Kidney (tissue), 14 donors: ENCODE results near the gene SNX12. TPM values are rescaled to one million over a fixed set of nuclear protein-coding genes. Genes with fewer than 3 reads are reported as not detected.
A peak's percentile ranks its signal among the peaks of the same experiment; 100 is the strongest.

Experiments
- DNase-seq, 5 donors: peaks; one replicate each; pipeline ENCODE4 v3.0.0-alpha.2; 2013 to 2020
- FAIRE-seq: peaks from 2 replicates; lab custom pipeline; 2012; peaks lifted over from hg19 to GRCh38; lab: Jason Lieb, UNC
- H3K27ac ChIP-seq, 2 donors: one replicate each; pipeline ENCODE4 v1.7.0; 2013; ENCODE audit warnings: low read depth in 2 of 2, low read length in 2 of 2, inconsistent platforms in 1 of 2
- H3K27me3 ChIP-seq: one replicate; pipeline ENCODE4 v1.7.1; 2013; ENCODE audit warnings: low read length, inconsistent platforms; ENCODE audit not compliant: control insufficient read depth, insufficient read depth
- H3K36me3 ChIP-seq, 3 donors: one replicate each; pipeline versions ENCODE4 v1.7.0 to v1.7.1; 2013; ENCODE audit warnings: low read length in 3 of 3, control low read depth in 1 of 3, inconsistent platforms in 1 of 3; ENCODE audit not compliant: insufficient read depth in 3 of 3, control insufficient read depth in 2 of 3
- H3K4me1 ChIP-seq, 3 donors: one replicate each; pipeline versions ENCODE4 v1.7.0 to v1.7.1; 2013; ENCODE audit warnings: low read length in 3 of 3, inconsistent platforms in 1 of 3, low read depth in 1 of 3; ENCODE audit not compliant: control insufficient read depth in 2 of 3, insufficient read depth in 2 of 3
- H3K4me3 ChIP-seq, 3 donors: one replicate each; pipeline versions ENCODE4 v1.7.0 to v1.8.1; 2013; ENCODE audit warnings: low read length in 3 of 3, control low read depth in 1 of 3, inconsistent platforms in 1 of 3
- H3K9ac ChIP-seq, 3 donors: one replicate each; pipeline versions ENCODE4 v1.7.0 to v1.7.1; 2013; ENCODE audit warnings: low read length in 3 of 3, control low read depth in 1 of 3, inconsistent platforms in 1 of 3
- H3K9me3 ChIP-seq, 3 donors: one replicate each; pipeline versions ENCODE4 v1.7.0 to v1.7.1; 2013; ENCODE audit warnings: low read length in 3 of 3, control low read depth in 1 of 3, inconsistent platforms in 1 of 3; ENCODE audit not compliant: control insufficient read depth in 2 of 3, insufficient read depth in 1 of 3
- intact Hi-C: fragments of 100-400 bp; cut with DNase I; formaldehyde crosslinking; loops from one replicate; pipeline ENCODE4 v1.11.1; 2022
- polyA plus RNA-seq: library from polyadenylated mRNA; stranded (reverse); fragments of 350-450 nt; fragmentation: Illumina TruSeq; extraction: RNeasy Lipid Tissue Mini Kit (QIAGEN cat#74804); gene quantifications from one replicate; pipeline ENCODE4 v1.2.3, GENCODE V29; 2014; ENCODE audit warnings: low read depth, low replicate concordance; ENCODE audit not compliant: insufficient read depth
- total RNA-seq: library from RNA; stranded (reverse); fragmentation: NEBNext Ultra II Directional; extraction: Animal tissue kit (Norgen Biotek cat#: 25700); gene quantifications from one replicate; pipeline ENCODE4 v1.2.1, GENCODE V29; 2021
- TF ChIP-seq, protein P1 (sequence below): IDR thresholded peaks from 3 replicates; pipeline ENCODE4 v1.5.1; 2012; ENCODE audit warnings: mild to moderate bottlenecking, moderate library complexity, borderline replicate concordance; ENCODE audit not compliant: insufficient read depth; ENCODE audit errors: extremely low read depth
- donor health status: control.
- donor health status: control.
- donor health status: control.
- donor health status: control.
- donor health status: control.
- donor health status: DM: yes; HTN: yes; CAD: no.
- donor health status: Normal renal cell carcinoma (clear cell type).

The SNX12 gene
- total and polyA plus RNA-seq, 2 donors from 2014 or later: 48.9 to 70.1 TPM

DNA sequence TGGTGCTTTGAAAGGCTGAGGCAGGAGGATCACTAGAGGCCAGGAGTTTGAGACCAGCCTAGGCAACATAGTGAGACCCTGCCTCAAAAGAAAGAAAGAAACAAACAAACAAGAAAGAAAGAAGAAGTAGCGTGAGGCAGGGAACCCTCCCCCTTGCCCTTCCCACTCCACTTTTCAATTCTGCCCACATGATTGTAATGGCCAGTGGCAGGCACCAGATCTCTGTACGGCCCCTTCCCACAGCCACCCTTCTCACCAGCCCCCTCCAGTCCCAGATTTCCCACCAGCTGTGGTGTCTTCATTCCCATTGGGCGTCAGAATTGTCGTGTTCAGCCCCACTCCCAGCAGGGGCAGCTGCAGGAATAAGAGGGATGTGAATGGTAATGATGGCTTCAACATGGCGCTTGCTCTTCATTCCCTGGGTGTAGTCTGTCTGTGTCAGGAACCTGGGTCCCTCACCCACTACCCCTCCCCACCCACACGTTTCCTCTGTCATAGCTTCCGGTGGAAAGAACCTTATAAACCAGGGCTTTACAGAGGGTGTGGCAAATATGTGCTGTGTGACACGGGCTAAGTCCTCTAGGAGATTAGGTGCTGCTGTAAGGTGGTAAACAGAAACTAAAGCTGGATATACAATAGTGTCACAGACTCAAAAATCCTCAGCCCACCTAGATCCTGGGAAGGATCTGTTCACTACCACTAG lies 43.2 kb upstream of the SNX12 start, which contains the start of gene IL2RG:
IL2RG (minus strand) TSS at position 437 of the 703 bp plus-strand sequence; CDS start at position 399, 38 bp downstream.
- no peak for DNase-seq
- intact Hi-C loops: no loop called here
- H3K36me3 ChIP-seq: no peaks in the 10 kb centered on the region
- H3K4me1 ChIP-seq: no peaks in the 10 kb centered on the region
- TF ChIP-seq, protein P1, sequence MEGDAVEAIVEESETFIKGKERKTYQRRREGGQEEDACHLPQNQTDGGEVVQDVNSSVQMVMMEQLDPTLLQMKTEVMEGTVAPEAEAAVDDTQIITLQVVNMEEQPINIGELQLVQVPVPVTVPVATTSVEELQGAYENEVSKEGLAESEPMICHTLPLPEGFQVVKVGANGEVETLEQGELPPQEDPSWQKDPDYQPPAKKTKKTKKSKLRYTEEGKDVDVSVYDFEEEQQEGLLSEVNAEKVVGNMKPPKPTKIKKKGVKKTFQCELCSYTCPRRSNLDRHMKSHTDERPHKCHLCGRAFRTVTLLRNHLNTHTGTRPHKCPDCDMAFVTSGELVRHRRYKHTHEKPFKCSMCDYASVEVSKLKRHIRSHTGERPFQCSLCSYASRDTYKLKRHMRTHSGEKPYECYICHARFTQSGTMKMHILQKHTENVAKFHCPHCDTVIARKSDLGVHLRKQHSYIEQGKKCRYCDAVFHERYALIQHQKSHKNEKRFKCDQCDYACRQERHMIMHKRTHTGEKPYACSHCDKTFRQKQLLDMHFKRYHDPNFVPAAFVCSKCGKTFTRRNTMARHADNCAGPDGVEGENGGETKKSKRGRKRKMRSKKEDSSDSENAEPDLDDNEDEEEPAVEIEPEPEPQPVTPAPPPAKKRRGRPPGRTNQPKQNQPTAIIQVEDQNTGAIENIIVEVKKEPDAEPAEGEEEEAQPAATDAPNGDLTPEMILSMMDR: no peak
- H3K4me3 ChIP-seq: no peak within 1 kb of the TSS
- H3K27ac ChIP-seq: no peak within 1 kb of the TSS
- no peak for FAIRE-seq
- no peaks in the 10 kb centered on the region for H3K9me3 ChIP-seq
- no peak within 1 kb of the TSS for H3K9ac ChIP-seq
- H3K27me3 ChIP-seq: no peaks in the 10 kb centered on the region

DNA sequence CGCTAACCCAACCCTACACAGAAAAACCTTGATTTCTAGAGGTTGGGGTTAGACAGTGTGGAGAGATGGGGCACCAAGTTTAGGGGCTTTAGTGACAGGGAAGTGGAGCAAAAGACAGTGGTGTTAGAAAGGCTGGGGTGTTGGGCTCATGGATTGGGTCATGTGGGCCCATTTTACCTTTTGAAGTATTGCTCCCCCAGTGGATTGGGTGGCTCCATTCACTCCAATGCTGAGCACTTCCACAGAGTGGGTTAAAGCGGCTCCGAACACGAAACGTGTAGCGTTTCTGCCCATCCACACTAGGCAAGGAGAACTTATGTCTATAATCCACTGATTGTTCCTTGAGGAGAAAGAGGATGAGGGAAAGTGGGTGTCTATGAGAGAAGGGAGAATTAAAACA lies 40.9 kb upstream of the SNX12 start:
- TF ChIP-seq, protein P1: no peak
- intact Hi-C loops: no loop called here

DNA sequence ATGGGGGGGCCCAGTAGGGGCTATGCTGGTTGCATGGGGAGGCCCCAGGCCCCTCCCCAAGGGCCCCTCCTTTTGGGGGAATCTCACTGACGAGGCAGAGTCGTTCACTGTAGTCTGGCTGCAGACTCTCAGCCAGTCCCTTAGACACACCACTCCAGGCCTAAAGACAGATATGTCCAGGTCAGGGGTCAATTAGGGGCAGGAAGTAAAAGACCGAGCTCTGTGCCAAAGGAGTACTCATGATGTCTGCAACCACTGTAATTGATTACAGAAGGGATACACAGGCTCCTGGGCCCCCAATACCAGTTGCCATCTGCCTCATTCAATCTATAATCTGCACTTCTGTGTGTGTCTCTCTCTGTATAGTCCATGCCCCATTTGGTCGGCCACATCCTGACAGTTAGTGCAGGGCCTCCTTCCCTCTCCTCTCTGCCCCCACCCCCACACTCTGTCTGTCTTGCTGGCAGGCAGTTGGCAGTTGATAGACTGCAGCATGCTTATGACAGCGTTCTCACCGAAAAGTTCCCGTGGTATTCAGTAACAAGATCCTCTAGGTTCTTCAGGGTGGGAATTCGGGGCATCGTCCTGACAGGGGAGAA lies 39.7 kb upstream of the SNX12 start:
- H3K4me1 ChIP-seq: no peaks in the 10 kb centered on the region
- TF ChIP-seq, protein P1: no peak
- H3K9ac ChIP-seq: no peak overlapping the region
- no peaks in the 10 kb centered on the region for H3K27me3 ChIP-seq
- intact Hi-C loops: no loop called here
- H3K4me3 ChIP-seq: no peak overlapping the region
- H3K27ac ChIP-seq: no peak overlapping the region
- FAIRE-seq: no peak
- H3K9me3 ChIP-seq: no peaks in the 10 kb centered on the region
- peak in 3 of 5 donors; percentile 9 to 26 (median 11) for DNase-seq
- H3K36me3 ChIP-seq: no peaks in the 10 kb centered on the region

More for the DNA sequence above, 40.9 kb upstream of the SNX12 start:
- H3K4me3 ChIP-seq: no peak overlapping the region
- DNase-seq (no peak), FAIRE-seq (no peak)
- no peaks in the 10 kb centered on the region for H3K27me3 ChIP-seq
- H3K9me3 ChIP-seq: no peaks in the 10 kb centered on the region
- H3K4me1 ChIP-seq: no peaks in the 10 kb centered on the region
- no peaks in the 10 kb centered on the region for H3K36me3 ChIP-seq
- no peak overlapping the region for H3K27ac ChIP-seq
- no peak overlapping the region for H3K9ac ChIP-seq
